ENCODE data around the gene TTC9C.

The TTC9C gene

GRCh38 chr11:62705880-62706849 lies 22.1 kb upstream of the TTC9C start:
- TF ChIP-seq, protein P1, sequence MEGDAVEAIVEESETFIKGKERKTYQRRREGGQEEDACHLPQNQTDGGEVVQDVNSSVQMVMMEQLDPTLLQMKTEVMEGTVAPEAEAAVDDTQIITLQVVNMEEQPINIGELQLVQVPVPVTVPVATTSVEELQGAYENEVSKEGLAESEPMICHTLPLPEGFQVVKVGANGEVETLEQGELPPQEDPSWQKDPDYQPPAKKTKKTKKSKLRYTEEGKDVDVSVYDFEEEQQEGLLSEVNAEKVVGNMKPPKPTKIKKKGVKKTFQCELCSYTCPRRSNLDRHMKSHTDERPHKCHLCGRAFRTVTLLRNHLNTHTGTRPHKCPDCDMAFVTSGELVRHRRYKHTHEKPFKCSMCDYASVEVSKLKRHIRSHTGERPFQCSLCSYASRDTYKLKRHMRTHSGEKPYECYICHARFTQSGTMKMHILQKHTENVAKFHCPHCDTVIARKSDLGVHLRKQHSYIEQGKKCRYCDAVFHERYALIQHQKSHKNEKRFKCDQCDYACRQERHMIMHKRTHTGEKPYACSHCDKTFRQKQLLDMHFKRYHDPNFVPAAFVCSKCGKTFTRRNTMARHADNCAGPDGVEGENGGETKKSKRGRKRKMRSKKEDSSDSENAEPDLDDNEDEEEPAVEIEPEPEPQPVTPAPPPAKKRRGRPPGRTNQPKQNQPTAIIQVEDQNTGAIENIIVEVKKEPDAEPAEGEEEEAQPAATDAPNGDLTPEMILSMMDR (IDR thresholded peaks at IDR 0.05; ENCODE audit: low read depth, low read length, missing control alignments): no peak
- in situ Hi-C loops (cut with HindIII; ENCODE audit: low sequenced_read_pairs): no loop called here
- peak overlapping the region; percentile 60 for H3K4me3 ChIP-seq (ENCODE audit: low read depth, low read length)
- peak; percentile 84 for DNase-seq (ENCODE audit: low read depth)

DNA sequence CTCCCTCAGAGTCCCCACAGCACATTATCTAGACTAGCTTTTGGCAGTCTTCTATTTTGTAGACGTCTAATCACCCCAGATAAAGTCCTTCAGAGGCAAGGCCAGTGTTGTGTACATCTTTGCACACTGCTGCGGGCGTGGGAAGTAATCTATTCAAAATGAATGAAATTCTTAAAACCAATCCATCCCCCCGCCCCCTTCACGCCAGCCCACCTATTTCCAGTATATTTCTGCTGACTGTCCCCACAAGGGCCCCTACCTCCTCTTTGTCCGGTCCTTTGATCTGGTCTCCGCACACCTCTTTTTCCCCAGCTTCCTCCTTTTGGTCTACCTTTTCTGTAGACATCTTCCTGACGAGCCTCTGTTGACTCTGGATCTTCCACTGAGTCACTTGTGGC lies 21.4 kb upstream of the TTC9C start:
- no peak for DNase-seq (ENCODE audit: low read depth)
- TF ChIP-seq, protein P1 (IDR thresholded peaks at IDR 0.05; ENCODE audit: low read depth, low read length, missing control alignments): no peak
- peak overlapping the region; percentile 60 for H3K4me3 ChIP-seq (ENCODE audit: low read depth, low read length)
- in situ Hi-C loops (cut with HindIII; ENCODE audit: low sequenced_read_pairs): no loop called here

GRCh38 chr11:62707277-62707861 lies 20.9 kb upstream of the TTC9C start, which contains the start of the genes BSCL2 and GNG3:
Gene BSCL2 (minus strand): TSS chr11:62707424. CDS start chr11:62707195, 229 bp downstream.
Gene GNG3 (plus strand): TSS chr11:62707676. CDS start chr11:62708296, 620 bp downstream.
- no peak for DNase-seq (ENCODE audit: low read depth)
- TF ChIP-seq, protein P1 (IDR thresholded peaks at IDR 0.05; ENCODE audit: low read depth, low read length, missing control alignments): no peak
- in situ Hi-C loops (cut with HindIII; ENCODE audit: low sequenced_read_pairs): no loop called here
- peak within 1 kb of the TSS; percentile 60 for H3K4me3 ChIP-seq (ENCODE audit: low read depth, low read length)

GRCh38 chr11:62708392-62708791 lies 19.9 kb upstream of the TTC9C start:
- TF ChIP-seq, protein P1 (IDR thresholded peaks at IDR 0.05; ENCODE audit: low read depth, low read length, missing control alignments): no peak
- in situ Hi-C loops (cut with HindIII; ENCODE audit: low sequenced_read_pairs): no loop called here
- peak overlapping the region; percentile 51 for H3K4me3 ChIP-seq (ENCODE audit: low read depth, low read length)
- no peak for DNase-seq (ENCODE audit: low read depth)

- TF ChIP-seq, protein P1 (IDR thresholded peaks at IDR 0.05; ENCODE audit: low read depth, low read length, missing control alignments): no peak
- in situ Hi-C loops (cut with HindIII; ENCODE audit: low sequenced_read_pairs): no loop called here
- H3K4me3 ChIP-seq (ENCODE audit: low read depth, low read length): peak overlapping the region; percentile 51
- no peak for DNase-seq (ENCODE audit: low read depth)
These were observed 19.5 kb upstream of the TTC9C start for GRCh38 chr11:62708793-62709192.

- peak; percentile 97 for DNase-seq (ENCODE audit: low read depth)
- peak overlapping the region; percentile 51 for H3K4me3 ChIP-seq (ENCODE audit: low read depth, low read length)
- TF ChIP-seq, protein P1 (IDR thresholded peaks at IDR 0.05; ENCODE audit: low read depth, low read length, missing control alignments): no peak
- in situ Hi-C loops (cut with HindIII; ENCODE audit: low sequenced_read_pairs): no loop called here
These were observed 18.9 kb upstream of the TTC9C start for GRCh38 chr11:62709247-62710000.
